ENCODE results near the gene PTPRN2.
"Not testable (repeated sequence)": the region's sequence is repeated elsewhere in the genome, so short reads cannot be mapped to it uniquely, and the experiment has no call there.

The PTPRN2 gene

DNA sequence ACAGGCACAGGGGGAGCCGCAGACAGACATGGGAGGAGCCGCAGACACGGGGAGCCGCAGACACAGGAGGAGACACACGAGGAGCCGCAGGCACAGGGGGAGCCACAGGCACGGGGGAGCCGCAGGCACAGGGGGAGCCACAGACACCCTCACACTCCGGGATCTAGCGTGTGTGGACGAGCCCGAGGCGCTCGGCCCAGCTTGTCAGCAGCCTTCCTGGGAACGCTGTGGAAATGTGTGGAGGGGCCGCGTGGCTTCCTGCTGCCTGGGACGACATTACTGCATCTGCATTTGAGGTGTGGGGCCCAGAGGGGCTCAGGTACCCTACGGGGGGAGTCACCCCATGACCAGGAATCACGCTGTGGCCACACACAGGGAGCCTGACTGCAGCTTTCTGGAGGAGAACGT, 313.2 kb downstream of the PTPRN2 start:
- in situ Hi-C loops (cut with MboI; ENCODE audit: low sequenced_read_pairs): no loop called here

DNA sequence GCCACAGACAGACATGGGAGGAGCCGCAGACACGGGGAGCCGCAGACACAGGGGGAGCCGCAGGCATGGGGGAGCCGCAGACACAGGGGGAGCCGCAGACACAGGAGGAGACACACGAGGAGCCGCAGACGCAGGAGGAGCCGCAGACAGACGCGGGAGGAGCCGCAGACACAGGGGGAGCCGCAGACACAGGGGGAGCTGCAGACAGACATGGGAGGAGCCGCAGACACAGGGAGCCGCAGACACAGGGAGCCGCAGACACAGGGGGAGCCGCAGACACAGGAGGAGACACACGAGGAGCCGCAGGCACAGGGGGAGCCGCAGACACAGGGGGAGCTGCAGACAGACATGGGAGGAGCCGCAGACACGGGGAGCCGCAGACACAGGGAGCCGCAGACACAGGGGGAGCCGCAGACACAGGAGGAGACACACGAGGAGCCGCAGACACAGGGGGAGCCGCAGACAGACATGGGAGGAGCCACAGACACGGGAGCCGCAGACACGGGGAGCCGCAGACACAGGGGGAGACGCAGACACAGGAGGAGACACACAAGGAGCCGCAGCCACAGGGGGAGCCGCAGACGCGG, 313.8 kb downstream of the PTPRN2 start:
- in situ Hi-C loops (cut with MboI; ENCODE audit: low sequenced_read_pairs): not testable (repeated sequence)

DNA sequence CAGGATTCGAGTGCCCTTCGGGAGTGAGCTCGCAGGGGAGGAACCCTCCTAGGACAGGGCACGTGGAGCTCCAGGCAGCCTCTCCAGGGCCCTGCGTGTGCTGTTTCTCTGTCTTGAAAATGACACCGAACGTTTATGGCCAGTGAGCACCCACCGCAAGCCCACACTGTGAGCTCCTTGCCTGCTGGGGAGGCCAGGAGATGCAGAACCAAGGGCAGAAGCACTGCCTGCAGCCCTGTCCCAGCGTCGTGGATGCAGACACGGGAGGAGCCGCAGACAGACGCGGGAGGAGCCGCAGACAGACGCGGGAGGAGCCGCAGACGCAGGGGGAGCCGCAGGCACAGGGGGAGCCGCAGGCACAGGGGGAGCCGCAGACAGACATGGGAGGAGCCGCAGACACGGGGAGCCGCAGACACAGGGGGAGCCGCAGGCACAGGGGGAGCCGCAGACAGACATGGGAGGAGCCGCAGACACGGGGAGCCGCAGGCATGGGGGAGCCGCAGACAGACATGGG, 314.4 kb downstream of the PTPRN2 start:
- in situ Hi-C loops (cut with MboI; ENCODE audit: low sequenced_read_pairs): no loop called here

DNA sequence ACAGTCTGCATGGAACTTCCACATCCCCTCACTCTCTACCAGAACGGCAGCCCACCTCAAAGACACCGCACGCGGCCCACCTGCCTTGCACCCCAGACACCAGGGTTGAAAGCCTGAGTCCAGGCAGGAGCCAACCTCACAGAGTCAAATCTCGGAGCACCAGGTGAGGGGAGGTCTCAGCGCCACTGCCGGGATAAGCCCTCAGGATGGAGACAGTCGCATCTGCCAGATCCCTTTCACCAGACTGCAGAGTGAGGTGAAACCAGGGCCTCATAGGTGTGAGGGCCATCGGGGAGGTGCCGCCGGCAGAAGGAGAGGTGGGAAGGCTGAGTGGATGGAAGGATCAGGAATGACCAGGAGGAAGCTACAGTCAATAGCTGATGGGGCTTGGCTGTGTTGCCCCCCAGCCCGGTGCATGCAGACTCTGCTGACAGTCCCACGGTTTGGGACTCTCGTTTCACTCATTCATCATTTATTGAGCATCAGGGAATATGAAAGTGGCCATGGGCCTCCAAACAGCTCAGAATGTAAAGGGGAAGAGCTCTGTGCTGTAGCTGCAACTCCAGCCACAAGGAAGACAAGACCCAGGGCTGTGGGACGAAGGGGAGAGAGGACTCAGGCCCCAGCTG, 315.0 kb downstream of the PTPRN2 start:
- in situ Hi-C loops (cut with MboI; ENCODE audit: low sequenced_read_pairs): no loop called here

DNA sequence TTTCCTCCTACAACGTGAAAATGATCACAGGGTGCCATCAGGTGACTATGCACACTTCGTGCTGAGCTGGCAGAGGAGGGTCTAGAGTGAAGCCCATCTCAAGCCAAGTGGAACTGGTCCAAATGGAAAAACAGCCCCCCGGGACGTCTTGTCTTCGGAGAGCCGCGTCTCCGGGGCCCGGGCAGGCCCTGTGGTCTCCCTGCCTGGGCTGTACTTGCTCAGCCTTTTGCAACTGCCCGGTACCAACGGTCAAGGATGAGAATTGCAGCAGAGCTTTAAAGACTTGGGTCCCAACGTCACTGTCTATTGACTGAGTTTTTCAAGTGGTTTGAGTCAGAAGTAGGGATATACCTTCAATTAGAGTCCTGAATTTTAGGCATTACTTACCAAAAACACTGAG, 315.5 kb downstream of the PTPRN2 start:
- in situ Hi-C loops (cut with MboI; ENCODE audit: low sequenced_read_pairs): no loop called here

DNA sequence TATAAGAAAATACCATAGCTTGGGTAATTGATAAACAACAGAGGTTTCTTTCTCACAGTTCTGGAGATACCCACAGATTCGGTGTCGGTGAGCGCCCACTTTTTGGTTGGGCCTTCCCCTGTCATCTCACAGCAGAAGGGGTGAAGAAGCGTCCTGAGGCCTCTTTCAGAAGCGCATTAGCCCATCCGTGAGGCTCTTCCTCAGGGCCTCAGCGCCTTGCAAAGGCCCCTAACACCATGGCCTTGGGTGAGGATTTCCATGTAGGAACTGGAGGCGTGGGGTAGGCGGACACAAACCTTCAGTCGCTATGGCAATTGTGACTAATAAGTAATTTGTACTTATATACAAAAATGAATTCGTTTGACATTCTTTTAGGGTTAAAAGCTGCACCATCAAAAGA, 316.0 kb downstream of the PTPRN2 start:
- in situ Hi-C loops (cut with MboI; ENCODE audit: low sequenced_read_pairs): no loop called here

DNA sequence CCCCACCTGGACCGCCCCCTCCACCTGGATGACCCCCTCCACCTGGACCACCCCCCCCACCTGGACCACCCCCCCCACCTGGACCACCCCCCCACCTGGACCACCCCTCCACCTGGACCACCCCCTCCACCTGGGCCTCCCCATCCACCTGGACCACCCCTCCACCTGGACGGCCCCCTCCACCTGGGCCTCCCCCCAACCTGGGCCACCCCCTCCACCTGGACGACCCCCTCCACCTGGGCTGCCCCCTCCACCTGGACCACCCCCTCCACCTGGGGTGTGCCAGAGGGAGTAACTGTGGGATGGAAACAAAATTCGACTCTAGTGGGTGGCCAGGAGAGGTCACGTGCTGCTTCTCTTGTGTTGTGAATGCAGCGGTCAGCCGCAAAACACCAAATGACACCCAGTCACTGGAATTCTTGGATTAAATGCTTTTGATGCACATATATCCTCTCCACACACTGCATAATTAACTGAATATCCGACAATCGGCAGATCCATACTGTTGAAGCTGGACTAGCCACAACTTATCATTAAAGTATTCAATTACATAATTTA, 316.7 kb downstream of the PTPRN2 start:
- in situ Hi-C loops (cut with MboI; ENCODE audit: low sequenced_read_pairs): no loop called here

DNA sequence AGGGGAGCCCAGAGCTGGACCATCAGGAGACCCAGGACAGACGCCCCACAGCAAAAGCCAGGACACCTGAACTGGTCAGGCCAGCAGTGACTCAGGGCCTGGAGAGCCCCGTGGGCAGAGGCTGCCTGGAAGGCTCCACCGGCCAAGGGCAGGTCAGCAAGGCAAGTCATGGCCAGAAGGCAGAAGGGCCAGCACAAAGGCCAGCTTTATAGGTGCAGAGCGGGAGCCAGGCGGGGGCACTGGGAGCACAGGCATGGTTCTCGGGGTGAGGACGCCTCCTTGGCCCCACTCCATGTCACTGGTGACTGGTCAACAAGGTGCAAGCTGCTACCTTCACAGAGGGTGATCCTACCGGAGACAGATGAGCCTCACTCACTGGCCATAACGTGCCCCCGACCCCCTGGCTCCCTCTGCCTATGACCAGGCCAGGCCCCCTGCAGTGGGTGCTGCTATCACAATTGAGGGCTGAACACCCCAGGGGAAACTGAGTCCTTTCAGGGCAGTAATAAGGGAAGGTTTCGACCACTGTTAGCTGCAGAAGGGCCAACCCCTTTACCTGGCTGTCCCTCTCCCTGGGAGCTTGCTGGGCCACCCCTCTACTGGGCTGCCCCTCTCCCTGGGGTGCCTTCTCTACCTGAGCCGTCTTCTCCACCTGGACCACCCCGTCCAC, 317.4 kb downstream of the PTPRN2 start:
- in situ Hi-C loops (cut with MboI; ENCODE audit: low sequenced_read_pairs): no loop called here

DNA sequence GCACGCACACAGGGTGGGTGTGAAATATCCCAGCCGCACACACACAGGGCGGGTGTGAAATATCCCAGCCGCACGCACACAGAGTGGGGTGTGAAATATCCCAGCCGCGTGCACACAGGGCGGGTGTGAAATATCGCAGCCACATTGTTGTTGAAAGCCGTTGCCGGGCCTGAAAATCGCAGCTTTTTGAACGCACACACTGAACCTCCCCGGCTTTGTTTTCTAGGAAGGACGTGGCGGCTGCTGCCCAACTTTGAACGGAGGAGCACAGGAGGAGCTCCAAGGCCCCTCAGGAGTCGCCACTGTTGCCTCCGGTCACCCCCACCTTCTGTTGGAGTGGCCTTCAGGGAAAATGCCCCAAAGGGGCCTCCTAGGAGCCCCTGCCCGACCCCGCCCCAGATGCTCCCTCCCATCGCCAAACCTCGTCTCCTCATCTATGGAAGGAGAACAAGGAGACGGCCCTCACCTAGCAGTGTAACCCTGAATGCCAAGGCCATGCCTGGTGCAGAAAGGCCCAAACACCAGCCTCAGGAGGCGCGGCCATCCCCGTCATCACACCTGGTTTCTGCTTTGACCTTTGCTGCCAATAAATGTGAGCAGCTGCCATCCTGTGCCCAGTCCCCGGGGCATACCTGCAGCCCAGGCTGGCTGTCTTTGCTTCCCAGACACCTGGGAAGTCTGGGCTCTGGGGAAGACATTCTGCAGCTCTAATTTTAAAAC, 318.6 kb downstream of the PTPRN2 start:
- in situ Hi-C loops (cut with MboI; ENCODE audit: low sequenced_read_pairs): no loop called here

DNA sequence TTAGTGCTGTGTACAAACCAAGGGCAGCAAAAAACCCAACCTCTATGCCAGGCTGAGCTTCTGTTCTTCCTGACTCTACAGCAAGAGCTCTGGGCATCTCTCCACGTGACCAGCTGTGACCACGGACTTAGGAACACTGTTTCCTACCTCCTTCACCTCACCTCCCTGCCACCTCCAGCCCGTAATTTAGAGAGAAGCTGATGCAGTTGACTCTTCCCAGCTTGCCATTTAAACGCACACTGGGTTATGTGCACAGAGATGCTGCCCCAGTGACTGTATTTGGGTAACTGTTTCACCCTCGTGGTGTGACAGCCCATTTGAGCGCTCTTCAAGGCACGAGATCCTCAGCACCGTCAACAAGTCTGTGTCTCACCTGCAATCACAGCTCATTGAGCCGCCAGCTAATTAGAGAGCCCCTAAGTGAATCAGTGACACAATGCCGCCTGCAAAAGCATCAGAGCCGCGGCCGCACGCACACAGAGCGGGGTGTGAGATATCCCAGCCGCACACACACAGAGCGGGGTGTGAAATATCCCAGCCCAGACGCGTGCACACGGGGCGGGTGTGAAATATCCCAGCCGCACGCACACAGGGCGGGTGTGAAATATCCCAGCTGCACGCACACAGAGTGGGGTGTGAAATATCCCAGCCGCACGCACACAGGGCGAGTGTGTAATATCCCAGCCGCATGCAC, 319.7 kb downstream of the PTPRN2 start:
- in situ Hi-C loops (cut with MboI; ENCODE audit: low sequenced_read_pairs): no loop called here

DNA sequence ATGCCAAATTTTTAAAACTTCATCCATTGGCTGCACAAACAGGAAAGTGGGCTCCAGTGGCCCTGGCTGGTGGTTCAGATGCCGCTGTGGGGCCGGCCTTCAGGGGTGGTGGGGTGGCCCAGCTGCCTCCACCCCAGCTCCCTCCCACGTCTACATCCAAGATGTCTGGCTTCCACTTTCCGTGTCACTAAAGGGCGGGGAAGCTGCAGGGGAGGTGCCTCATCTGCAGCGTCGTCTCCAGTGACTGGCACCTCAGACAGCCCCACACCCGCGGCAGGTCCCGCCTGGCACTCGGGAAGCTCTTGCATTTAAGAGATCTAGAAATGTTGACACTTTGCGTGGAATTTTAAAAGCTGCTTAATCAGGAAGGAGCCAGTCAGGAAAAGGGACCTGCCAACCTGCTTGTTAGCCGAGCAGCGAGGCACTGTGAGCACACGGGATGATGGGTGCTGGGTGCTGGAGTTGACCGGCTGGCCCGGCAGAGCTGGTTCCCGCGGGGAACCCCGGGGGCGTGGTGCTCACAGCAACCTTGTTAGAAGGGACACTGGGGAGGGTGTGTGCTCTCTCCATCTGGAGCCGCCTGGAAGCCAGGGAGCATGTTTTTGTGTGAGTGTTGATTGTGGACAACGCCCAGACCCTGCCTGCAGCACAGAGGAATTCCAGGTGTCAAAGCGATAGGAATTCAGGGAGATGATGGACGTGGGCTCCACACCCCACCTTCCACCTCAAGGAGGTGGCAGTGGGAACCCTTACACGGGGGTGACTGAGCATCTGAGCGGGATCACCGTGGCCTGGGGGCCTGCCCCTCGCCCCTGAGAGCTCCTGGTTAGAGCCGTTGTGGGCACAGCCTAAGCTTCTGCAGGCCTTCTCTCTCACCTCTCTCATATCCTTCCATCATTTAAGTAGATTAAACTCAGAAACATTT, 320.5 kb downstream of the PTPRN2 start:
- in situ Hi-C loops (cut with MboI; ENCODE audit: low sequenced_read_pairs): no loop called here

DNA sequence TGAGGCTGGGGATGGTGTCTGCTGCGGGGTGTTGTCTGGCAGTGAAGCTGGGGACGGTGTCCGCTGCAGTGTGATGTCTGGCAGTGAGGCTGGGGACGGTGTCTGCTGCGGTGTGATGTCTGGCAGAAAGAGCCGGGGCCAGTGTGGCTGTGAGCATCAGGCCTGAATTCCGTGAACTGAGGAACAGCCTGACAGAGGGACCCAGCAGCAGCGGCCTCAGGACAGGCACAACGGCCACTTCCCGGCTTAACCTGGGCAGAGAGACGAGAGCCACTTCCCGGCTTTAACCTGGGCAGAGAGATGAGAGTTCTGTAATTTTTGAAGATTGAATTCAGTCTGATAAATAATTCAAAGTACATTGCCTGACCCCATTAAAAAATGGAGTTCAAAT, 321.2 kb downstream of the PTPRN2 start:
- in situ Hi-C loops (cut with MboI; ENCODE audit: low sequenced_read_pairs): no loop called here

DNA sequence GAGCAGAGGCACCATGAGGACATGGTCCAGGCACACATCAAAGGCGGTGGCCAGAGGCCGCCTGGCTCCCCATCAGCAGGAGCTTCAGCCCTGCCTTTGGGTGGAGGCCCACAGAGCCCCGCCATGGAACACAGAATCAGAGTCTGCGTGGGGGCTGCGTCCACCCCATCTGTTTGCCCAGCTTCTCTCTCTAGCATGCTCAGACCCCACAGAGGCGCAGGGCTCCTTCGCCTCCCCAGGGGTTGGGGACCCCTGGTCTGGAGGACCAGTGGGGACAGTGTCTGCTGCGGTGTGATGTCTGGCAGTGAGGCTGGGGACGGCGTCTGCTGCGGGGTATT, 321.9 kb downstream of the PTPRN2 start:
- in situ Hi-C loops (cut with MboI; ENCODE audit: low sequenced_read_pairs): no loop called here

DNA sequence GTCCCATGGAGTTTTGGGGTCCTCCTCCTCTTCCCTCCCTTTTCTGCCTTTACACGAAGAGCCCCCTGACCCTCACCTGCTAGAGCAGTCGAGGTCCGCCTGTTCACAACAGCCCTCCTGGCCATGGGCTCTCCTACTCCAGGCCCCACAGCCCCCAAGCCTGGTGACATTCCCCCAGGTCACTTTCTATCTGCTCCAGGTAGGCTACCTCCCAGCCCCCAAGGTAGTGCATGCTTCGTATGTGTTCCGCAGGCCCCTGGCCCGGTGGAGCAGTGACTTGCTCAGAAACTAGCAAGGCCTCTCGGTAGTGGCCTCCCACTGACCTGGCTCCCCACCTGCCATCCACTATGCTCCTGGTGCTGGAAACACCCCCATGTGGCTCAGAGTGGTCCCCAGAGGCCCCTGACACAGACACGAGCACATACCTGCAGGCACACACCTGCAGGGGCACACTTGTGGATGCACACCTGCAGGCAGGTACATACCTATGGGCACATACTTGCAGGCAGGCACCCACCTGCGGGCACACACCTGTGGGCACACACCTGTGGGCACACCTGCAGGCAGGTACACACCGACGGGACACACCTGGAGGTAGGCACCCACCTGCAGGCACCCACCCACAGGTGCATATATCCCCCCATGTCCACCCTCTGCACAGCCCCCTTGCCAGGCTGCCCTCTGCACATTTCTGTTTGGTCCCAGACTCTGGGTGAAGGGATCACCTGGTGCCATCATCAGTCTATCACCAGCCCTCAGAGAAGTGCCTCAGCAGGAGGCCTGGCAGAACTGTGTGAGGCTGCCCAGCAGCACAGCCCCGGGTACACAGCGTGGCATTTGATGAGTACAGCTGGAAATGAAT, 322.5 kb downstream of the PTPRN2 start:
- in situ Hi-C loops (cut with MboI; ENCODE audit: low sequenced_read_pairs): no loop called here

DNA sequence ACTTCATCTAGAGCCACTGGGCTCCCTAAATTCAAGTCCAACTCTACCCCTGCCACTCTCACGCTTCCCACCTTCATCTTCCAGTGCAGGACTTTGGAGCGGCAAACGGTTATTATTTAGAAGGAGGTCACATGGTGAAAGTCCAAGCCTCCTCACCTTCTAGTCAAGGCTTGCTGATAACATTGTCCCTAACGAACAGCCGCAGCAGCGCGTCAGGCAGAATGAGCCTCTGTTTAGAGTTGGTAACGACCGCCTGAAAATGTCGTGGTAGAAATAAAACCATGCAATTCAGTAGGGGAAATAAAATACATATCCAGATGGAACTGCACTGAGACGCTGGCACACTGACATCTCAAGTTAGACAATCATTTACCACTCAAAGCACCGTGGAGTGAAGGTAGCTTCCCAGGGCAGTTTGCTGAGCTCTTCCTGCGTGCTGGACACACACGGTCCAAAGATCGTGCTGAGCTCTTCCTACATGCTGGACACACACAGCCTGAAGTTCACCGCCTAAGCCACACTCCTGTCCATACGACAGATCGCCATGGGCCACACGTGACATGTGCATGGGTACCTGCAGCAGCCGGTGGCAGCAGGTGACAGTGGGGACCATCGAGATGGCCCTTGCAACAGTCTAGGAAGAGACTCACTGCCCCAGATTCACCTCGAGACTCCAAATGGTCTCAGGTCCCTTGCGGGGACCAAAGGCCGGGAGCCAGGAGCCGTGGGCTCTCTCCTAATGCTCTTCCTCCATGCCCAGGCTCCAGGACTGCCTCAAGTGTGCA, 323.5 kb downstream of the PTPRN2 start:
- in situ Hi-C loops (cut with MboI; ENCODE audit: low sequenced_read_pairs): no loop called here

DNA sequence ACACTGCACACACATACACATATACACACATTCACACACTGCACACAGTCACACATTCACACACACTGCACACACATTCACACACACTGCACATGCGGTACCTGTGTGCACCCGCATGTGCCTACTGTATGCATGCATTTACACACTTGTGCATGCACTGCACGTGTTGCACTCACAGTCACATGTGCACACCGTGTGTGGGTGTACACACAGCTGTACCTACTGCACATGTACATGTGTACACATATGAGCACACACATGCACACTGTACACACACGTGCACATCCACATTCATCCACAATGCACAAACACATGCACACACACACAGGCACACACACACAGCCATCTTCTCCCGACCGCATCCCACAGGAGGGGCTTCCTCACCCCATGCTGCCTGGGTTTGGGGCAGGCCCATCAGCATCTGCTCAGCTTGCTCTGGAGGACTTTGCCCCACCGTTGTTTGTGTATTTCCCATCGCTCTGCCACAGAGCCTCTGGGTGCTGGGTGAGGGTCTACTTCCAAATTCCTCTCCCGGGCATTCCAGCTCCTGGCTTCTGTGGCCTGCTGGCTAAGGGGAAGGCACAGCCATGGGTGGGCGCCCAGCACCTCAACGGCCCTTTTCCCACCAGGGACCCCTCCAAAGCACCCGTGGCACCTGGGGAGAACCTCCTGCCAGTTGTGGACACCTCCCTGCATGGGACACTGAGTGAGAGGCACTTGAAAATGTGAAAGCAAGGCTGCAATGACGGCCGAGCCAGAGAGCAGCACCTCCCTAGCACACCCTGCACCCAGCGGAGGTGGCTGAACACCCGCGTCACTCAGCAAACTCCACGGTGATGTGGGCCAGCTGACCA, 324.3 kb downstream of the PTPRN2 start:
- in situ Hi-C loops (cut with MboI; ENCODE audit: low sequenced_read_pairs): no loop called here

Data from hTERT RPE-1 (cell line).